ENCODE measurements around the gene OR6Q1. TPM values are rescaled to one million over a fixed set of nuclear protein-coding genes. Genes with fewer than 3 reads are reported as not detected.

OR6Q1 gene
- total RNA-seq, 1 donor from 2014 or later, result not detected

DNA sequence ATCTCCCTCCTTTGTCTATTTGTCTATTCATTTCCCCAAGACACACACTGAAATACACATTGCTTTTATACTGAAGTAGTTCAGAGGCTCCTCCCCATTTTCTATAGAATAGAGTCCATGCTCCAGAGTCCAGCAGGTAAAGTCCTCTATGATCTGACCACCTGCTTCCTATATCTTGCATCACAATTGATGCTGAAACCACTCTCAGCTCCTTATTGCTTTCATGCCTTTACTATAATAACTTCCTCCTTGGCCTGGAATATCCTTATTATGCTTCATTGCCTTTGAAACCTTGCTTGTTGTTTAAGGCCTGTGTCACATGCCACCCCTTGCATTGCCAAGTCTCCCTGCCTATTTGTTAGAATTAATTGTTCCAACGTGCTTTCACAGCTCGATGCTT is 12.6 kb downstream of the OR6Q1 start:
- Mint-ChIP-seq H3K27me3 (ENCODE audit: low read depth) (peaks cover 10% of the 10 kb centered on the region), H3K36me3 (ENCODE audit: low read depth) (no peaks in the 10 kb centered on the region), H3K9me3 (no peaks in the 10 kb centered on the region), H3K27ac (ENCODE audit: unreplicated experiment) (no peak overlapping the region), H3K4me3 (no peak overlapping the region), H3K4me1 (no peaks in the 10 kb centered on the region)
- TF ChIP-seq CTCF (conservative IDR thresholded peaks at IDR 0.05), result no peak
- DNase-seq (ENCODE audit: low read depth, low spot score), result no peak

- Mint-ChIP-seq H3K27me3 (ENCODE audit: low read depth) (peaks cover 10% of the 10 kb centered on the region), H3K4me1 (no peaks in the 10 kb centered on the region), H3K36me3 (ENCODE audit: low read depth) (no peaks in the 10 kb centered on the region), H3K9me3 (no peaks in the 10 kb centered on the region), H3K27ac (ENCODE audit: unreplicated experiment) (no peak overlapping the region), H3K4me3 (no peak overlapping the region)
- DNase-seq (ENCODE audit: low read depth, low spot score), result no peak
- no peak for TF ChIP-seq CTCF (conservative IDR thresholded peaks at IDR 0.05)
Measured at GRCh38 chr11:58046231-58046630, 15.5 kb downstream of the OR6Q1 start.

GRCh38 chr11:58047818-58048217 is 17.1 kb downstream of the OR6Q1 start:
- no peak for DNase-seq (ENCODE audit: low read depth, low spot score)
- H3K4me3 Mint-ChIP-seq, result no peak overlapping the region
- H3K4me1 Mint-ChIP-seq, result no peaks in the 10 kb centered on the region
- TF ChIP-seq CTCF (conservative IDR thresholded peaks at IDR 0.05), result no peak
- no peak overlapping the region for H3K27ac Mint-ChIP-seq (ENCODE audit: unreplicated experiment)
- peaks cover 10% of the 10 kb centered on the region for H3K27me3 Mint-ChIP-seq (ENCODE audit: low read depth)
- no peaks in the 10 kb centered on the region for H3K9me3 Mint-ChIP-seq
- H3K36me3 Mint-ChIP-seq (ENCODE audit: low read depth), result no peaks in the 10 kb centered on the region

DNA sequence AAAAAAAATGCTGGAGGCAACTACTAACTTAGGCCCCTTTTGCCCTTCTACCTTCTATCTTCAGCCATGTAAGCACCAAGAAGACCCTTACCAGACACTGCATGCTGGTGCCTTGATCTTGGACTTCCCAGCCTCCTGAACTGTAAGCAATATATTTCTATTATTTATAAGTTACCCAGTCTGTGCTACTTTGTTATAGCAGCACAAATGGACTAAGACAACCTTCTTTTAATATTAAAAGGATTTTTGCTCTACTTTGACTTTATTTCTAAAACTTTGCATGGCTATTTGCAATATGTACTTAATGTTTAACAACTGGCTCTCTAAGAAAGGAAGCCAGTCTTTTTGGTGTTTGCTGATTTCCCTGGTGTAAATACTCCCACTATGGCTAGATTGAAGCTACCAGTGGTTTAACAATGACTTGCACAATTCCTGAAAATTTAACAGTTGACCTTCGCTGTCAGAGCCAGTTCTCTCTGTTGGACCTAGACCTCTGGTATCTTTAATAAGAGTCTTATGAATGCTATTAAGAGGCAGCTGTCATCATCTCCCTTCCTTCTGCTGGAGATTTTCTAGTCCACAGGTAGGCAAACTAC is 25.2 kb downstream of the OR6Q1 start:
- no peaks in the 10 kb centered on the region for H3K36me3 Mint-ChIP-seq (ENCODE audit: low read depth)
- no peak overlapping the region for H3K4me3 Mint-ChIP-seq
- DNase-seq (ENCODE audit: low read depth, low spot score), result no peak
- no peak for TF ChIP-seq CTCF (conservative IDR thresholded peaks at IDR 0.05)
- peaks cover 6% of the 10 kb centered on the region for H3K9me3 Mint-ChIP-seq
- no peaks in the 10 kb centered on the region for H3K27me3 Mint-ChIP-seq (ENCODE audit: low read depth)
- no peak overlapping the region for H3K27ac Mint-ChIP-seq (ENCODE audit: unreplicated experiment)
- H3K4me1 Mint-ChIP-seq, result peaks cover 7% of the 10 kb centered on the region

GRCh38 chr11:58057481-58057880 is 26.7 kb downstream of the OR6Q1 start:
- no peak overlapping the region for H3K4me3 Mint-ChIP-seq
- no peak overlapping the region for H3K27ac Mint-ChIP-seq (ENCODE audit: unreplicated experiment)

More at GRCh38 chr11:58057481-58057880, 26.7 kb downstream of the OR6Q1 start:
- Mint-ChIP-seq H3K36me3 (ENCODE audit: low read depth) (no peaks in the 10 kb centered on the region), H3K4me1 (peaks cover 7% of the 10 kb centered on the region), H3K27me3 (ENCODE audit: low read depth) (no peaks in the 10 kb centered on the region), H3K9me3 (peaks cover 6% of the 10 kb centered on the region)
- no peak for TF ChIP-seq CTCF (conservative IDR thresholded peaks at IDR 0.05)
- no peak for DNase-seq (ENCODE audit: low read depth, low spot score)

Data from neural crest cell (in vitro differentiated cells).